Measurements from ENCODE around the gene DPYSL4. TPM values are rescaled to one million over a fixed set of nuclear protein-coding genes. Genes with fewer than 3 reads are reported as not detected.

DPYSL4 gene
- total and polyA plus RNA-seq, 2 experiments from 2014 or later: 2.1 TPM

DNA sequence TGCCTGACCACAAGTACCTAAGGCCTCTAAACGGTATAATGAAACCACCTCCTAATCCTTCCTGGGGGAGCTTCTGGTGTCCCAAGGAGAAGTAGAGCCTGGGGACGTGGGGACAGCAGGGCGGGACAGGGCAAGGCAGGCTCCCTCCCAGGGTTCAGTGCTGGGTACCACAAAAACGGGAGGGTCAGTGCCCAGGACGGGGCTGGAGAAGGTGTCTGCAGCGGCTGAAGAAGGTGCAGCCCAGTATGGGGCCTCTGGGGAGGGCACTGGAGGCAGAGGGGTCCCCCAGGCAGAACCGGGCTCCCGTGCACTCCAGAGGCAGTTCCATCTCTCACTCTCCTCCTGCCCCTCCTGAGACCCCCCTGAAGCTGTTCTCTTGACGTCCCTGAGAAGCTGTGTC, 46.2 kb downstream of the DPYSL4 start:
- Histone ChIP-seq H3K27me3 (replicated peaks; ENCODE audit: insufficient read depth) (no peaks in the 10 kb centered on the region), H3F3A (ENCODE audit: insufficient read depth) (no peaks in the 10 kb centered on the region), H3K9me2 (ENCODE audit: insufficient read depth) (no peaks in the 10 kb centered on the region), H3K4me2 (ENCODE audit: unreplicated experiment) (no peak overlapping the region), H2AFZ (no peak overlapping the region), H4K20me1 (ENCODE audit: insufficient read depth) (no peaks in the 10 kb centered on the region), H3K79me2 (ENCODE audit: insufficient read depth) (no peaks in the 10 kb centered on the region), H3K4me3 (no peak overlapping the region), H3K36me3 (ENCODE audit: low read depth) (no peaks in the 10 kb centered on the region), H3K27ac (no peak overlapping the region), H3K9me3 (ENCODE audit: low read depth) (no peaks in the 10 kb centered on the region), H3K4me1 (ENCODE audit: insufficient read depth) (no peaks in the 10 kb centered on the region), H3K9ac (no peak overlapping the region)
- TF ChIP-seq EZH2phosphoT487 (IDR thresholded peaks at IDR 0.05; ENCODE audit: insufficient read depth, low read depth) (no peak), EZH2 (IDR thresholded peaks at IDR 0.05; ENCODE audit: insufficient read depth, poor library complexity, severe bottlenecking) (no peak)
- in situ Hi-C loops (cut with MboI): no loop called here
- DNase-seq: no peak
- WGBS, 2 experiments (ENCODE audit: low coverage in 1 of 2, low lambda C conversion rate in 2 of 2, missing lambda C conversion rate in 2 of 2): 74 to 80% methylated on average over 9 of the region's 9 CpGs

DNA sequence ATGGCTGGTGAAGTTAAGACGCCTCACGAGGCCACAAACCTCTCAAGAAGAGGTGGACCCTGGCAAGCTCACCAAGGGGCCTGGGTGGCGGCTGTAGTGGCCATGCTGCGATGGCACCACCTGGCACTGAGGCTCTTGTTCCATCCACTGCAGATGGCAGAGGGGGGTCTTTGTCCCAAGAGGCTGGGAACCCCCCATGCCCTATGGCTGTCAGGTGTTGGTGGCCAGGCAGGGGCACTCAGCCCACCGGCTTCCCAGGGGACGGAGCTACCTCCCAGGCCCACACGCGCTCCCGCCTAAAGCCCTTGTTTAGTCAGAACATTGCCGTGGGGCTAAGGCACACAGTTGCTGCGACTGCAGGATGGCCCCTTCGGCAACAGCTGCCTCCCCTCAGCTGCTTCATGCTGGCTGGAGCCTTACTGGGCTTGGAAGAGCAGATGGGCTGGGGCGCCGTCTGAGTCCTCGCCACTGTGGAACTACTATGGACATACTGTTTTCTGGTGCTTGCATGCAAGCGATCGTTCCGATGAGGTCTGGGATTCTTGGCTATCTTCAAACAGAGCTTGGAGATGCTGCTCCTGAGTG, 46.8 kb downstream of the DPYSL4 start:
- WGBS, 2 experiments (ENCODE audit: low coverage in 1 of 2, low lambda C conversion rate in 2 of 2, missing lambda C conversion rate in 2 of 2): 84 to 85% methylated on average over 18 of the region's 18 CpGs

DNA sequence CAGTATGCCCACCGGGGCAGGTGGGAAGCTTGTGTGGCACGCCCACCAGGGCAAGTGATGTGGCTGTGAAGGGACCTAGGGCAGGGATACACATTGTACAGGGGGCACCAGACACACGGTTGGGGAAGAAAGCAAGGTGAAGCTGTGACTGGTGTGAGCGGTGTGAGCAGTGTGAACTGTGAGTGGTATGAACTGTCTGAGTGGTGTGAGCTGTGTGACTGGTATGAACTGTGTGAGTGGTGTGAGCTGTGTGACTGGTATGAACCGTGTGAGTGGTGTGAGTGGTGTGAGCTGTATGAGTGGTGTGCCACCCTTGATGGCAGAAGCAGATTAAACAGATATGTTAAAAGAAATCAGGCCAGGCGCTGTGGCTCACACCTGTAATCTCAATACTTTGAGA, 48.1 kb downstream of the DPYSL4 start:
- Histone ChIP-seq H2AFZ (no peak overlapping the region), H3K79me2 (ENCODE audit: insufficient read depth) (no peaks in the 10 kb centered on the region), H3K9me3 (ENCODE audit: low read depth) (no peaks in the 10 kb centered on the region), H3F3A (ENCODE audit: insufficient read depth) (no peaks in the 10 kb centered on the region), H3K27me3 (replicated peaks; ENCODE audit: insufficient read depth) (no peaks in the 10 kb centered on the region), H3K4me2 (ENCODE audit: unreplicated experiment) (no peak overlapping the region), H3K27ac (no peak overlapping the region), H3K4me1 (ENCODE audit: insufficient read depth) (no peaks in the 10 kb centered on the region), H3K4me3 (no peak overlapping the region), H4K20me1 (ENCODE audit: insufficient read depth) (no peaks in the 10 kb centered on the region), H3K9me2 (ENCODE audit: insufficient read depth) (no peaks in the 10 kb centered on the region), H3K9ac (no peak overlapping the region), H3K36me3 (ENCODE audit: low read depth) (no peaks in the 10 kb centered on the region)
- no peak for DNase-seq
- in situ Hi-C loops (cut with MboI): no loop called here
- TF ChIP-seq EZH2phosphoT487 (IDR thresholded peaks at IDR 0.05; ENCODE audit: insufficient read depth, low read depth): no peak
- TF ChIP-seq EZH2 (IDR thresholded peaks at IDR 0.05; ENCODE audit: insufficient read depth, poor library complexity, severe bottlenecking): no peak
- WGBS, 2 experiments (ENCODE audit: low coverage in 1 of 2, low lambda C conversion rate in 2 of 2, missing lambda C conversion rate in 2 of 2): 87 to 89% methylated on average over 6 of the region's 6 CpGs

More for the DNA sequence above, 46.8 kb downstream of the DPYSL4 start:
- Histone ChIP-seq H3K36me3 (ENCODE audit: low read depth) (no peaks in the 10 kb centered on the region), H3K9me3 (ENCODE audit: low read depth) (no peaks in the 10 kb centered on the region), H3K79me2 (ENCODE audit: insufficient read depth) (no peaks in the 10 kb centered on the region), H3K9ac (no peak overlapping the region), H3K27ac (no peak overlapping the region), H3K27me3 (replicated peaks; ENCODE audit: insufficient read depth) (no peaks in the 10 kb centered on the region), H3K4me2 (ENCODE audit: unreplicated experiment) (no peak overlapping the region), H3K4me3 (no peak overlapping the region), H3K4me1 (ENCODE audit: insufficient read depth) (no peaks in the 10 kb centered on the region), H4K20me1 (ENCODE audit: insufficient read depth) (no peaks in the 10 kb centered on the region), H3K9me2 (ENCODE audit: insufficient read depth) (no peaks in the 10 kb centered on the region), H2AFZ (no peak overlapping the region), H3F3A (ENCODE audit: insufficient read depth) (no peaks in the 10 kb centered on the region)
- in situ Hi-C loops (cut with MboI): no loop called here
- no peak for DNase-seq
- TF ChIP-seq EZH2 (IDR thresholded peaks at IDR 0.05; ENCODE audit: insufficient read depth, poor library complexity, severe bottlenecking) (no peak), EZH2phosphoT487 (IDR thresholded peaks at IDR 0.05; ENCODE audit: insufficient read depth, low read depth) (no peak)

DNA sequence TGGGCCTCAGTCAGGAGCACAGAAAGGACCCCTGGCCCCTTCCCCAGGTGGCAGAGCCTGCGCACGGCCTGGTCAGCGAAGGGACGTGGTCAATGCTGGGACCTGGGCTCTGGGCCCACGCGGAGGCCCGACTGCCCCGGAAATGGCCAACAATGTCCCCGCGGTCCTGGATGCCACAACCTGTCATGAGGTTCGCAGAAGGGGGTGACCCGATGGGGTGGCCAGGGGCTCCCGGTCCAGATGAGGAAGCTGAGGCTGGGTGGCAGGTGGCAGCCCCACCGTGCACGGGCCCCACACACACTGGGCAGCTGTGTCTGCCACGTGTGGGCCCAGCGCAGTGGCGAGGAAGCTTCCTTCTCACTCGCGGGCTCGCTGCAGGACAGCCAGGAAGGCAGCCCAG, 49.4 kb downstream of the DPYSL4 start:
- H3K27ac ChIP-seq: no peak overlapping the region
- no peak overlapping the region for H3K4me3 ChIP-seq
- H3F3A ChIP-seq (ENCODE audit: insufficient read depth): no peaks in the 10 kb centered on the region
- WGBS, 2 experiments (ENCODE audit: low coverage in 1 of 2, low lambda C conversion rate in 2 of 2, missing lambda C conversion rate in 2 of 2): 92 to 96% methylated on average over 17 to 21 of the region's 21 CpGs
- H3K36me3 ChIP-seq (ENCODE audit: low read depth): no peaks in the 10 kb centered on the region
- DNase-seq: no peak
- H3K79me2 ChIP-seq (ENCODE audit: insufficient read depth): no peaks in the 10 kb centered on the region
- H3K9me3 ChIP-seq (ENCODE audit: low read depth): no peaks in the 10 kb centered on the region
- H3K27me3 ChIP-seq (replicated peaks; ENCODE audit: insufficient read depth): no peaks in the 10 kb centered on the region
- no peaks in the 10 kb centered on the region for H3K9me2 ChIP-seq (ENCODE audit: insufficient read depth)
- no peak overlapping the region for H3K4me2 ChIP-seq (ENCODE audit: unreplicated experiment)
- no peak overlapping the region for H3K9ac ChIP-seq
- in situ Hi-C loops (cut with MboI): no loop called here
- TF ChIP-seq EZH2 (IDR thresholded peaks at IDR 0.05; ENCODE audit: insufficient read depth, poor library complexity, severe bottlenecking) (no peak), EZH2phosphoT487 (IDR thresholded peaks at IDR 0.05; ENCODE audit: insufficient read depth, low read depth) (no peak)
- H3K4me1 ChIP-seq (ENCODE audit: insufficient read depth): no peaks in the 10 kb centered on the region
- no peaks in the 10 kb centered on the region for H4K20me1 ChIP-seq (ENCODE audit: insufficient read depth)
- no peak overlapping the region for H2AFZ ChIP-seq

DNA sequence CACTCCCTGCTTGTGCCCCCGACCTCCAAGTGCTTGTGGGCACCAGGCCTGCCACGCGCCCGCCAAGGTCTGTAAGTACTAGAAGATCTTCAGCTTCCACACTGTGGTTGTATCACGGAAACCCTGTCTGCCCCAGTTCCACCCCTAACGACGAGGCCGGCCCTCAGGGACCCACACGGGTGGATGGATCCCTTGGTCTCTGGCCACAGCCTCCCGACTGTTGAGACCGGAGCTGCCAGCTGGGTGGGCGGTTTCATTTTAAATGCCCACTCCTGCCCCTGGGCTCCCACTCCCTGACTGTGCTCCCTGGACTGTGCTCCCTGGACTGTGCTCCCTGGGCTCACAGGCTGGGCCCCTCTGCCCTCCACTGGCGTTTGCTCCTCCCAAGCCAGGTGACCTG, 50.1 kb downstream of the DPYSL4 start:
- DNase-seq: no peak

More for the DNA sequence above, 50.1 kb downstream of the DPYSL4 start:
- in situ Hi-C loops (cut with MboI): no loop called here
- WGBS, 2 experiments (ENCODE audit: low coverage in 1 of 2, low lambda C conversion rate in 2 of 2, missing lambda C conversion rate in 2 of 2): 78 to 79% methylated on average over 12 to 13 of the region's 13 CpGs
- no peaks in the 10 kb centered on the region for H3K4me1 ChIP-seq (ENCODE audit: insufficient read depth)
- H3K4me3 ChIP-seq: no peak overlapping the region
- no peaks in the 10 kb centered on the region for H3F3A ChIP-seq (ENCODE audit: insufficient read depth)
- H4K20me1 ChIP-seq (ENCODE audit: insufficient read depth): no peaks in the 10 kb centered on the region
- no peak overlapping the region for H3K9ac ChIP-seq
- H3K27ac ChIP-seq: no peak overlapping the region
- no peaks in the 10 kb centered on the region for H3K27me3 ChIP-seq (replicated peaks; ENCODE audit: insufficient read depth)
- no peaks in the 10 kb centered on the region for H3K9me3 ChIP-seq (ENCODE audit: low read depth)
- H3K79me2 ChIP-seq (ENCODE audit: insufficient read depth): no peaks in the 10 kb centered on the region
- no peak overlapping the region for H2AFZ ChIP-seq
- H3K9me2 ChIP-seq (ENCODE audit: insufficient read depth): no peaks in the 10 kb centered on the region
- TF ChIP-seq EZH2 (IDR thresholded peaks at IDR 0.05; ENCODE audit: insufficient read depth, poor library complexity, severe bottlenecking) (no peak), EZH2phosphoT487 (IDR thresholded peaks at IDR 0.05; ENCODE audit: insufficient read depth, low read depth) (no peak)
- no peaks in the 10 kb centered on the region for H3K36me3 ChIP-seq (ENCODE audit: low read depth)
- H3K4me2 ChIP-seq (ENCODE audit: unreplicated experiment): no peak overlapping the region

All from GM23248 (cell line).